Ishikawa (cell line): Measurements from ENCODE around the gene CTSS.

Experiments used
- CEBPB ChIP-seq: IDR thresholded peaks from 2 replicates; pipeline ENCODE4 v1.6.1; 2012
- CREB1 ChIP-seq: IDR thresholded peaks from 2 replicates; pipeline ENCODE4 v1.6.1; 2012; ENCODE audit warnings: low read depth
- EP300 ChIP-seq: IDR thresholded peaks from 2 replicates; pipeline ENCODE4 v1.6.1; 2012; ENCODE audit warnings: borderline replicate concordance
- NFIC ChIP-seq: IDR thresholded peaks from 2 replicates; pipeline ENCODE4 v1.6.1; 2012
- TCF12 ChIP-seq: IDR thresholded peaks from 2 replicates; pipeline ENCODE4 v1.6.1; 2012; ENCODE audit warnings: low read depth
- YY1 ChIP-seq: IDR thresholded peaks from 2 replicates; pipeline ENCODE4 v1.6.1; 2012; ENCODE audit warnings: low read depth
- TF ChIP-seq, protein P1 (sequence below): IDR thresholded peaks from 2 replicates; pipeline ENCODE4 v1.6.1; 2012
- TF ChIP-seq, protein P2 (sequence below): IDR thresholded peaks from 2 replicates; pipeline ENCODE4 v1.6.1; 2012; ENCODE audit warnings: low read depth, mild to moderate bottlenecking
- TF ChIP-seq, protein P3 (sequence below): IDR thresholded peaks from 2 replicates; pipeline ENCODE4 v1.6.1; 2012

DNA sequence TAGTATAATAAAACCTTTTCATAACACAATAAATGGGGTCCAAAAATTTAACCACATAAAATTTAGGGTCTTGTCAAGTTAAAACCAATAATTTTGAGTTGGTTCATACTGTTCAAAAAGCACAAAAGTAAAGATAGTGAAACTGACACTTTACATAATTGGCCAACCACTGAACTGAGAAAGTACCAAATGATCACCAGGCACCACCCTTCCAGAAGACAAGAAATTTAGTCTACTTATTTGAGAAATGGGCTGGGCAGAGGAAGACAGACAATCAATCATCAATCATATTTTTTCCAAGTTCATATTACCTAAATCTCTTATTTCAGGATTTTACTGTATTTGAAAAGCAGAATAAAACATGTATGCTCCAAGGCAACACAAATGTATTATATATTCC, 62.2 kb downstream of the CTSS start:
- TF ChIP-seq EP300 (no peak), CREB1 (no peak), TCF12 (no peak), YY1 (no peak), NFIC (no peak), CEBPB (no peak)
- TF ChIP-seq, protein P1, sequence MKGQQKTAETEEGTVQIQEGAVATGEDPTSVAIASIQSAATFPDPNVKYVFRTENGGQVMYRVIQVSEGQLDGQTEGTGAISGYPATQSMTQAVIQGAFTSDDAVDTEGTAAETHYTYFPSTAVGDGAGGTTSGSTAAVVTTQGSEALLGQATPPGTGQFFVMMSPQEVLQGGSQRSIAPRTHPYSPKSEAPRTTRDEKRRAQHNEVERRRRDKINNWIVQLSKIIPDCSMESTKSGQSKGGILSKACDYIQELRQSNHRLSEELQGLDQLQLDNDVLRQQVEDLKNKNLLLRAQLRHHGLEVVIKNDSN, result no peak
- TF ChIP-seq, protein P2, sequence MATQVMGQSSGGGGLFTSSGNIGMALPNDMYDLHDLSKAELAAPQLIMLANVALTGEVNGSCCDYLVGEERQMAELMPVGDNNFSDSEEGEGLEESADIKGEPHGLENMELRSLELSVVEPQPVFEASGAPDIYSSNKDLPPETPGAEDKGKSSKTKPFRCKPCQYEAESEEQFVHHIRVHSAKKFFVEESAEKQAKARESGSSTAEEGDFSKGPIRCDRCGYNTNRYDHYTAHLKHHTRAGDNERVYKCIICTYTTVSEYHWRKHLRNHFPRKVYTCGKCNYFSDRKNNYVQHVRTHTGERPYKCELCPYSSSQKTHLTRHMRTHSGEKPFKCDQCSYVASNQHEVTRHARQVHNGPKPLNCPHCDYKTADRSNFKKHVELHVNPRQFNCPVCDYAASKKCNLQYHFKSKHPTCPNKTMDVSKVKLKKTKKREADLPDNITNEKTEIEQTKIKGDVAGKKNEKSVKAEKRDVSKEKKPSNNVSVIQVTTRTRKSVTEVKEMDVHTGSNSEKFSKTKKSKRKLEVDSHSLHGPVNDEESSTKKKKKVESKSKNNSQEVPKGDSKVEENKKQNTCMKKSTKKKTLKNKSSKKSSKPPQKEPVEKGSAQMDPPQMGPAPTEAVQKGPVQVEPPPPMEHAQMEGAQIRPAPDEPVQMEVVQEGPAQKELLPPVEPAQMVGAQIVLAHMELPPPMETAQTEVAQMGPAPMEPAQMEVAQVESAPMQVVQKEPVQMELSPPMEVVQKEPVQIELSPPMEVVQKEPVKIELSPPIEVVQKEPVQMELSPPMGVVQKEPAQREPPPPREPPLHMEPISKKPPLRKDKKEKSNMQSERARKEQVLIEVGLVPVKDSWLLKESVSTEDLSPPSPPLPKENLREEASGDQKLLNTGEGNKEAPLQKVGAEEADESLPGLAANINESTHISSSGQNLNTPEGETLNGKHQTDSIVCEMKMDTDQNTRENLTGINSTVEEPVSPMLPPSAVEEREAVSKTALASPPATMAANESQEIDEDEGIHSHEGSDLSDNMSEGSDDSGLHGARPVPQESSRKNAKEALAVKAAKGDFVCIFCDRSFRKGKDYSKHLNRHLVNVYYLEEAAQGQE, result no peak
- TF ChIP-seq, protein P3, sequence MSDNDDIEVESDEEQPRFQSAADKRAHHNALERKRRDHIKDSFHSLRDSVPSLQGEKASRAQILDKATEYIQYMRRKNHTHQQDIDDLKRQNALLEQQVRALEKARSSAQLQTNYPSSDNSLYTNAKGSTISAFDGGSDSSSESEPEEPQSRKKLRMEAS, result no peak
